D721Med (cell line): ENCODE results near the gene CCDC27.

Experiments
- DNase-seq: peaks from one replicate; pipeline ENCODE4 v3.0.0; 2011; ENCODE audit warnings: low spot score; ENCODE audit not compliant: insufficient read length
- FAIRE-seq: peaks from 2 replicates; lab custom pipeline; 2011; peaks lifted over from hg19 to GRCh38; lab: Jason Lieb, UNC
- CTCF ChIP-seq: IDR thresholded peaks from 2 replicates; pipeline ENCODE4 v1.5.1; 2012; ENCODE audit warnings: mild to moderate bottlenecking, control low read depth; ENCODE audit not compliant: insufficient read depth; ENCODE audit errors: missing control alignments

Gene CCDC27

DNA sequence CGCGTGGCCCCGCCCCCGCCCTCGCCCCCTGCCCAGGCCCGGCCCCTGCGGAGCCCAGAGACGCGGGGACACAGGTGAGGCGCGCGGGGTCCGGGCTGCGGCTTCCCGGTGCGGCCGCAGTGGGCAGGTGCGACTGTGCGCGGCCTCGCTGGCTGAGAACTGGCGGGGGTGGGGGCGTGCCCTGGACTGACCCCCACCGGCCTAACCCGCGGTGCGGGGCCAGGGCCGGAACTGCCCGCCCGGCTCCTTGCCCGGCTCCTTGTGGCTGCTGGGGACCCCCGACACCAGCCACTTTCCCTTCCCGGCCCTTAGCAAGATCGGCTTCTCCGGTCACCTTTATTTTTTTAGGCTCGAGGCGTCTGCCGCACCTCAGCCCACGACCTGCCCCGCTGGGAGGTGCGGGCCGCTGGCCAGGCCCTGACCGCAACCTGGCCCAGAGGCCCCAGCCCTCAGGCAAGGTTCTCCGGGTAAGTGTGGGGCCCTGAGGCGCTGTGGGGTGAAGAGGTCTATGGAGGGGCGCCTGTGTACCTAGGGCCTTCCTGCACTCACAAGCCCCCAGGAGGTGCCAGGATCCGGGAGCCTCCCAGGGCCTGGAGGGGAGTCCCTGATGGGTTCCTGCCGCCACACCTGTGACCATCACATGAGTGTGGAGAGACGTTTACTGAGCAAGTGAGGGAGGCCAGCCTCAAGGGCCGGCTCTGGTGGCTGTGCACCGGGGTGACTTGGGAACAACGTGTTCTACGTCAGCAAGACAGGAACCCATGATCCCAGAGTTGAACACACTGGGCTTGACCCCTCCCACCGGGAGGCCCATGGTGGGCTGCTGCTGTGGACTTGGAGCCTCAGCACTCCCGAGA, 20.7 kb downstream of the CCDC27 start, which contains the start of gene SMIM1:
SMIM1 (plus strand) TSS at position 35 of the 857 bp plus-strand sequence. CDS start 2,625 bp downstream, outside the sequence.
- no peak for FAIRE-seq

DNA sequence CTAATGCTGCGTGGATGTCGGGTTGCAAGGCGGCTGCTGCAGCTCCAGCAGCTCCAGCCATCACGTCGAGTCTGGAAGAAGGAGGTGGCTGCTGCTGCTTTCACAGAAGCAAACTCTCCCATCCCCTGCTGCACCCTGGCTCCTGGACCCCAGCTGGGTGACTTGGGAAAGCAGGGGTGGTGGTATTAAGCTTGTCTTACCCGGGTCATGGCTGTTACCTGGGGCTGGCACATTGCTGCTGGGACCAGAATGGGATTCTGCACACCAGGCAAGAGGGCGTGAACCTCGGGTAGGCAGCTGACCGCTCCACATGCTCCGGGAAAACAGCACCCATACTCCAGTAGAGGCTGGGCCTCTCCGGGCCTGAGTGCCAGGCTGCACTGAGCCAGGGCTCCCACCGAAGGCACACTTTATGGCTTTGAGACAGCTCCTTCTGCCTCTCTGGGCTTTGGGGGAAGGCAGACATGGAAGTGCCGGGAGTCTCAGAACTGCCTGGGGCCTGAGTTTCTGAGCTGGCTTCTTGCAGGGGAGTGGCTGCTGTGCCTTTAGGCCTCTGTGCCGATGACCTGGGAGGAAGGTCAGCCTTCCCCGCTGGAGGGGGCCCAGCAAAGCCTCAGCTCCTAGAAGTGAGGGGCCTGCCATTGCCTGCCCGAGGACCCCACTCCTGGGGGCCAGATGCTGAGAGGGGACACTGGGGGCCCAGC, 21.5 kb downstream of the CCDC27 start:
- no peak for FAIRE-seq

More for the DNA sequence above, 20.7 kb downstream of the CCDC27 start, which contains the start of gene SMIM1:
- DNase-seq, result no peak
- no peak for TF ChIP-seq CTCF

DNA sequence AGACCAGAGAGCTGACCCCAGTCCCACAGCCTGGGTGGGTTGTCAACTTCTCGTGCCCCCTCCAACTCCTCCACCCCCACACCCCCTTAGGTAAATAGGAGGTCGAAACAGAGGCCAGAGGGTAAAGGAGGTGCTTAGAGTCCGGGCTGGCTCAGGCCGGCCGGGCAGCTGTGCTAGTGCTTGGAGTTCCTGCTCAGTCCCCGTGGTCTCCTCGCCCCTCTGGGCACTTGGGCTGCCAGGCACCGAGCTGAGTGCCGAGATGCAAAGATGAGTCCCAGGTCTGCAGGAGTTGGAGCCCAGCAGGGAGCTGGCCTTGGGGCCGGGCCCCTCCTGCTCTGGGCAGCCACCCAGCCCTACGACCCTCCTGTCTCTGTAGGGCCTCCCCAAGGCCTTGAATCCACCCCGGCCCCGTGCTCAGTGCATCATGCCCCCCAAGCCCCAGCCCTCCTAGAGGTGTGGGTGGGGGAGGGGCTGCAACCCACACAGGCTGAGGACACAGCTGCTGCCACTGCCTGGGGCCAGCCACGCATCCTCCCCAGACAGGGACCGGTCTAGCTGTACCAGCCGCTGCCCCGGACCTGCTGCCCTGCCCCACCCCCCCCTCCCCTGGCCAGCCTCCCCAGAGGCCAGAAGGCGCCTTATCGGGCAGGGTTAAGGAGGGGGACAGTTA, 22.2 kb downstream of the CCDC27 start:
- no peak for FAIRE-seq
- TF ChIP-seq CTCF, result no peak
- DNase-seq, result no peak

More for the DNA sequence above, 21.5 kb downstream of the CCDC27 start:
- DNase-seq, result no peak
- no peak for TF ChIP-seq CTCF

DNA sequence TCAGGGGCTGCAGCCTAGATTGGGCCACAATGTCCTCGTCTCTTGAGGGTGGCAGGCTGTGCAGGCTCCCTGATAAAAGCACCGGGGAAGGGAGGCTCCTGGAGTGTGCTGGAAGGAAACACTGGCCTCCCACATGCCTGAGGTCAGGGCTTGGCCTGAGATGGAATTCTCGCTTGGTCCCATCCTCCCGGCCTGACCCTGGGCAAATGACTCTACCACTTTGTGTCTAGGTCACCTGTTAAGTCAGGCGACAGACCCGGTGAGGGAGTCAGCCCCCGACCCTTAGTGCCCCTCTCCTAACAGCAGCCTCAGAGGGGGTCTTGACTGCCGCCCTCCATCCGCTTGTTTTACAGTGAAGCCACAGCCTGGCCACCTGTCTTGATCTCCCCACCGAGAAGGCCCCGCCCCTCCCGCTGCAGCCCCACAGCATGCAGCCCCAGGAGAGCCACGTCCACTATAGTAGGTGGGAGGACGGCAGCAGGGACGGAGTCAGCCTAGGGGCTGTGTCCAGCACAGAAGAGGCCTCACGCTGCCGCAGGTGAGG, 22.8 kb downstream of the CCDC27 start:
- TF ChIP-seq CTCF, result no peak
- FAIRE-seq (no peak), DNase-seq (no peak)

GRCh38 chr1:3775490-3776230, 23.4 kb downstream of the CCDC27 start:
- DNase-seq, result no peak
- FAIRE-seq, result no peak
- peak; percentile 29 for TF ChIP-seq CTCF

DNA sequence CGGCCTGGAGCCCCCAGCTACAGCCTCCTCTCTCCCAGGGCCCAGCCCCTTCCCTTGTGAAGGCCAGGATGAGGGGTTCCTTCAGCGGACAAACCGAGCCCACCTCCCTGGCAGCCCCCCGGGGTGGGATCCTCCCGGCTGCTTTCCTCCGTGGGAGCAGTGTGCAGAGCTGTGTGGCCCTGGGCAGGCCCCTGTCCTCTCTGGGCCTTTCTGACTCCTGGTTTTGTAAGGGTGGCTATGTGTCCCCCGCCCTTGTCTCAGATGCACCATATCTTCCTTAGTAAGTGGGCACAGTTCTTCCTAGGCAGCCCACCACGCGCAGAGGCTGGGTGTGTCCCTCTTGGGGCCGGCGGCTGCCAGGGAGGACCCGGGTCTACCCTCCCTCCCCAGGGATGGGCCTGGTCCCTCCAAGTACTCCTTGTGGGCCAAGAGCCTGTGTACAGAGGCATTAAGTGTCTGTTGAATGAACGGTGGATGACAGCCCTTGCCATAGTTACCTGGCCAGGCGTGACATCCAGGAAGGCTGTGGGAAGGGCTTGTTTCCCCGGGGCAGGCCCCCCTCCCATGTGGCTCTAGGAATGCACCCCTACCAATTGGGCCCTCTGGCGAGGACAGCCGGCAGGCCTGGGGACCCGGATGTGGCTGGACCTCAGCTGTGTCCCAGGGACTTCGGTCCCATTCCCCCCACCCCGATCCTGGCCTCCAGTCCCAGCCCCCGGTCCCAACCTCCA, 24.1 kb downstream of the CCDC27 start:
- DNase-seq (no peak), FAIRE-seq (no peak)

More for the DNA sequence above, 24.1 kb downstream of the CCDC27 start:
- no peak for TF ChIP-seq CTCF
